CD4-positive, alpha-beta memory T cell (primary cell): ENCODE measurements around the gene UNC45B. TPM values are rescaled to one million over a fixed set of nuclear protein-coding genes. Genes with fewer than 3 reads are reported as not detected.
A peak's percentile ranks its signal among the peaks of the same experiment; 100 is the strongest.

Experiments
- CTCF ChIA-PET: fragments of 350-600 bp; sonication (Branson Sonifier 250); formaldehyde crosslinking; loops from one replicate; lab custom pipeline; 2021; ENCODE audit warnings: inconsistent platforms; ENCODE audit not compliant: partially characterized antibody; lab: Charles Lee
- POLR2A ChIA-PET: fragments of 350-600 bp; sonication (Branson Sonifier 250); formaldehyde crosslinking; loops from one replicate; lab custom pipeline; 2021; ENCODE audit not compliant: partially characterized antibody; lab: Charles Lee
- DNase-seq, 5 donors: peaks; one replicate each; pipeline versions ENCODE4 v3.0.0 to v3.0.0-alpha.2; 2020 to 2022; ENCODE audit warnings: mixed read lengths in 1 of 5
- H3K27ac ChIP-seq: one replicate; pipeline ENCODE4 v1.7.0; 2013; ENCODE audit warnings: low read depth, low read length
- H3K27me3 ChIP-seq: 2 replicates; pipeline ENCODE4 v1.7.0; 2013; ENCODE audit warnings: mild to moderate bottlenecking, low read length, moderate library complexity; ENCODE audit not compliant: insufficient read depth
- H3K36me3 ChIP-seq: 2 replicates; pipeline ENCODE4 v1.7.0; 2013; ENCODE audit warnings: mild to moderate bottlenecking, low read length, moderate library complexity; ENCODE audit not compliant: insufficient read depth
- H3K4me1 ChIP-seq: 2 replicates; pipeline ENCODE4 v1.7.0; 2013; ENCODE audit warnings: mild to moderate bottlenecking, low read length, moderate library complexity; ENCODE audit not compliant: insufficient read depth
- H3K4me3 ChIP-seq, 2 donors: one replicate each; pipeline ENCODE4 v1.7.0; 2013; ENCODE audit warnings: low read length in 2 of 2, mild to moderate bottlenecking in 1 of 2
- H3K9me3 ChIP-seq, 2 donors: one replicate each; pipeline ENCODE4 v1.7.0; 2013; ENCODE audit warnings: low read length in 2 of 2, control low read depth in 1 of 2; ENCODE audit not compliant: control insufficient read depth in 1 of 2
- H3K27ac Mint-ChIP-seq, 7 donors: one replicate each; pipeline ENCODE4 v1.8.0; 2020 to 2021; ENCODE audit warnings: mixed read lengths in 7 of 7, mild to moderate bottlenecking in 6 of 7, inconsistent platforms in 3 of 7, moderate library complexity in 3 of 7
- H3K27me3 Mint-ChIP-seq, 2 donors: one replicate each; pipeline ENCODE4 v1.8.0; 2020 to 2021; ENCODE audit warnings: mixed read lengths in 2 of 2
- H3K36me3 Mint-ChIP-seq, 2 donors: one replicate each; pipeline ENCODE4 v1.8.0; 2020 to 2021; ENCODE audit warnings: mixed read lengths in 2 of 2, inconsistent platforms in 1 of 2, mild to moderate bottlenecking in 1 of 2
- H3K4me1 Mint-ChIP-seq, 4 donors: one replicate each; pipeline ENCODE4 v1.8.0; 2020 to 2021; ENCODE audit warnings: mixed read lengths in 4 of 4, mild to moderate bottlenecking in 1 of 4
- H3K4me3 Mint-ChIP-seq, 8 donors: one replicate each; pipeline ENCODE4 v1.8.0; 2020 to 2021; ENCODE audit warnings: mixed read lengths in 8 of 8, mild to moderate bottlenecking in 7 of 8, moderate library complexity in 6 of 8, inconsistent platforms in 3 of 8
- H3K9me3 Mint-ChIP-seq, 8 donors: one replicate each; pipeline ENCODE4 v1.8.0; 2020 to 2021; ENCODE audit warnings: mixed read lengths in 8 of 8, mild to moderate bottlenecking in 5 of 8, inconsistent platforms in 3 of 8, moderate library complexity in 1 of 8
- intact Hi-C: fragments of 100-400 bp; cut with micrococcal nuclease; formaldehyde crosslinking; loops from one replicate; pipeline ENCODE4 v1.15.1; 2023
- polyA plus RNA-seq, 2 donors: library from polyadenylated mRNA; unstranded; fragments of 300-500 nt; fragmentation: Illumina TruSeq; gene quantifications; one replicate each; pipeline ENCODE4 v1.2.3, GENCODE V29; 2021
- total RNA-seq, 2 experiments: library from RNA; stranded (reverse); gene quantifications; one replicate each; pipeline ENCODE4 v1.2.3, GENCODE V29; 2021

The UNC45B gene
- total and polyA plus RNA-seq, 4 experiments from 2014 or later: 0.13 to 0.73 (median 0.64) TPM

DNA sequence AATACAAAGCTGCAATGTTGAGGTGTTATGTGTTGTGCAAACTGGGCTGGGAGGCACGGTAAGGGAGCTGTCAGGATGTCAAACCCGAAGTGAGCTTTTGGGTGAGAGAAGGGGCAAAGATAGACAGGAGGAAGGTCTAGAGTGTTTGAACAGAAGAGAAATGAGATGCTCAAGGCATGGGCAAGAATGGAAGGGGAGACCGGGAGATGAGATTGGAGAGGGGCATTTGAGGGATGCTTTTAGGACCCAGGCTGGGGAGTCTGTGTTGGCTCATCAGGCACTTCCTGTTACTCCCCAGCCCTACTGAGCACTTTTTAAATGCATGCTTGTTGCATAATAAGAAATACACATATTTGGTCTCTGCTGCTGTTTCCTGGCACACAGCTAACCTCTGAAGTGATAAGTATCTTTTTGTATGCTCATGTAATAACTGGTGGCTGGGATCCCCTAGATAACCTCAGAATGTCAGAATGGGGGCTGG, 13.7 kb downstream of the UNC45B start:
- H3K27ac Mint-ChIP-seq: peak overlapping the region; percentile 84 to 94 (median 93)
- Histone ChIP-seq H3K27me3 (no peaks in the 10 kb centered on the region), H3K4me3 (peak overlapping the region in 1 of 2 donors; percentile 12), H3K4me1 (peaks cover 54% of the 10 kb centered on the region), H3K9me3 (no peaks in the 10 kb centered on the region), H3K27ac (peak overlapping the region; percentile 39), H3K36me3 (no peaks in the 10 kb centered on the region)
- H3K9me3 Mint-ChIP-seq: no peaks in the 10 kb centered on the region
- ChIA-PET CTCF (interaction anchor here (0.9 to 2.6 kb wide), 7 partner anchors 8 to 647 kb away, joined by 3 to 10 read pairs (median 5); partner anchors contain the start of gene TAF15), POLR2A (interaction anchor here (0.5 to 12.0 kb wide), 24 partner anchors 9 to 603 kb away, joined by 3 to 117 read pairs (median 4); partner anchors contain the start of genes AP2B1, NLE1, PEX12 and RAD51D)
- no peaks in the 10 kb centered on the region for H3K36me3 Mint-ChIP-seq
- H3K4me3 Mint-ChIP-seq: peak overlapping the region; percentile 67 to 85 (median 74)
- intact Hi-C loops: loop anchor here (1.0 to 5.0 kb wide), 4 partner anchors 19 to 326 kb away; partner anchors contain the start of gene NLE1
- no peaks in the 10 kb centered on the region for H3K27me3 Mint-ChIP-seq
- DNase-seq: peak; percentile 55 to 65 (median 62)
- H3K4me1 Mint-ChIP-seq: peaks cover 38 to 77% (median 59%) of the 10 kb centered on the region in 4 donors

DNA sequence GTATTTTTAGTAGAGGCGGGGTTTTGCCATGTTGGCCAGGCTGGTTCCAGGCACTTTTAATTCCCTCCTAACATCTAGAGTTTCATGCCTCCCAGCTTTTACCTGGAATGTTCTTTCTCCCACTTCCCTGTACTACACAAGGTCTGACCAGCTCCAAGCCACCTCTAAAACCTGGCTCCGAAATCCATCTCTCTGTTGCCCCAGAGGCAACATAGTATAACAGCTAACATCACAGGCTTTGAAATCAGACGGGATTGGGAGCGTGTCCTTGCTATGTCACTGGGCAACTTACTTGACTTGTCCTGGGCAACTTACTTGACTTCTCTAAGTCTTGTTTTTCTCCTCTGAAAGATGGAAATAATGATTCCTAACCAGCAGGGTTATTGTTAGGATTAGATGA, 15.1 kb downstream of the UNC45B start:
- H3K27me3 Mint-ChIP-seq: no peaks in the 10 kb centered on the region
- Histone ChIP-seq H3K4me1 (peaks cover 54% of the 10 kb centered on the region), H3K9me3 (no peaks in the 10 kb centered on the region), H3K27ac (peak overlapping the region; percentile 39), H3K4me3 (no peak overlapping the region), H3K36me3 (no peaks in the 10 kb centered on the region), H3K27me3 (no peaks in the 10 kb centered on the region)
- peaks cover 38 to 83% (median 61%) of the 10 kb centered on the region in 4 donors for H3K4me1 Mint-ChIP-seq
- intact Hi-C loops: loop anchor here (5.0 kb wide), 1 partner anchor 325 kb away; no protein-coding TSS in a partner anchor
- no peaks in the 10 kb centered on the region for H3K36me3 Mint-ChIP-seq
- H3K27ac Mint-ChIP-seq: peak overlapping the region; percentile 39 to 94 (median 84)
- no peaks in the 10 kb centered on the region for H3K9me3 Mint-ChIP-seq
- ChIA-PET POLR2A (interaction anchor here (0.5 to 12.0 kb wide), 6 partner anchors 22 to 440 kb away, joined by 3 to 117 read pairs (median 26); partner anchors contain the start of genes NLE1, RFFL, SLFN12L and SLFN5), CTCF (interaction anchor here (0.7 to 9.7 kb wide), 4 partner anchors 95 to 584 kb away, joined by 3 to 111 read pairs (median 3); partner anchors contain the start of gene SLFN12L)
- DNase-seq: no peak
- H3K4me3 Mint-ChIP-seq: peak overlapping the region in 4 of 8 donors; percentile 10 to 57 (median 30)

- no peaks in the 10 kb centered on the region for H3K9me3 Mint-ChIP-seq
- CTCF ChIA-PET: interaction anchor here (1.7 to 9.7 kb wide), 2 partner anchors 23 to 373 kb away, joined by 4 to 111 read pairs; partner anchors contain the start of genes NLE1 and SLFN12L
- H3K4me1 Mint-ChIP-seq: peaks cover 37 to 78% (median 55%) of the 10 kb centered on the region in 4 donors
- no peak overlapping the region for H3K4me3 ChIP-seq
- H3K4me3 Mint-ChIP-seq: no peak overlapping the region
- intact Hi-C loops: loop anchor here (5.0 kb wide), 1 partner anchor 323 kb away; no protein-coding TSS in a partner anchor
- no peaks in the 10 kb centered on the region for H3K36me3 Mint-ChIP-seq
- no peaks in the 10 kb centered on the region for H3K36me3 ChIP-seq
- H3K27me3 Mint-ChIP-seq: no peaks in the 10 kb centered on the region
- H3K9me3 ChIP-seq: no peaks in the 10 kb centered on the region
- DNase-seq: no peak
- peak overlapping the region in 6 of 7 donors; percentile 8 to 94 (median 50) for H3K27ac Mint-ChIP-seq
- no peak overlapping the region for H3K27ac ChIP-seq
- H3K27me3 ChIP-seq: no peaks in the 10 kb centered on the region
- POLR2A ChIA-PET: interaction anchor here (6.3 to 12.0 kb wide), 2 partner anchors 78 to 371 kb away, joined by 37 to 117 read pairs; partner anchors contain the start of genes SLFN12L and SLFN5
- H3K4me1 ChIP-seq: peaks cover 54% of the 10 kb centered on the region
Measured at GRCh38 chr17:35163886-35164285, 16.3 kb downstream of the UNC45B start.

DNA sequence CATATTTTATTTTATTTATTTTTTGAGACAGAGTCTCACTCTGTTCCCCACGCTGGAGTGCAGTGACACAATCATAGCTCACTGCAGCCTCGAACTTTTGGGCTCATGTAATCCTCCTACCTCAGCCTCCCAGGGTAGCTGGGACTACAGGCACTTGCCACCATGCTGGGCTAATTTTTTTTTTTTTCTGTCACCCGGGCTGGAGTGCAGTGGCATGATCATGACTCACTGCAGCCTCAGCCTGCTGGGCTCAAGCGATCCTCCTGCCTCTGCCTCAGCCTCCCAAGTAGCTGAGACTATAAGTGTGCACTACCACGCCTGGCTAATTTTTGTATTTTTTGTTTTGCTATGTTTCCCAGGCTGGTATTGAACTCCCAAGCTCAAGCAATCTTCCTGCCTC, 17.1 kb downstream of the UNC45B start:
- peaks cover 36 to 72% (median 50%) of the 10 kb centered on the region in 4 donors for H3K4me1 Mint-ChIP-seq
- CTCF ChIA-PET: interaction anchor here (1.7 to 9.7 kb wide), 2 partner anchors 23 to 372 kb away, joined by 4 to 111 read pairs; partner anchors contain the start of genes NLE1 and SLFN12L

GRCh38 chr17:35166526-35166925, 18.9 kb downstream of the UNC45B start:
- ChIA-PET CTCF (interaction anchor here (1.3 to 9.7 kb wide), 4 partner anchors 356 to 597 kb away, joined by 4 to 111 read pairs (median 32); partner anchors contain the start of gene SLFN12L), POLR2A (interaction anchor here (1.1 to 12.0 kb wide), 4 partner anchors 25 to 369 kb away, joined by 3 to 117 read pairs (median 24); partner anchors contain the start of genes SLFN12L and SLFN5)
- Mint-ChIP-seq H3K4me3 (no peak overlapping the region), H3K36me3 (no peaks in the 10 kb centered on the region), H3K27me3 (no peaks in the 10 kb centered on the region), H3K27ac (peak overlapping the region in 4 of 7 donors; percentile 19 to 72 (median 38)), H3K4me1 (peaks cover 22 to 58% (median 39%) of the 10 kb centered on the region in 4 donors), H3K9me3 (no peaks in the 10 kb centered on the region)
- DNase-seq: no peak
- Histone ChIP-seq H3K27me3 (no peaks in the 10 kb centered on the region), H3K4me3 (no peak overlapping the region), H3K9me3 (no peaks in the 10 kb centered on the region), H3K36me3 (no peaks in the 10 kb centered on the region), H3K4me1 (peaks cover 34% of the 10 kb centered on the region), H3K27ac (no peak overlapping the region)
- intact Hi-C loops: no loop called here

More for the DNA sequence above, 17.1 kb downstream of the UNC45B start:
- intact Hi-C loops: loop anchor here (5.0 kb wide), 1 partner anchor 323 kb away; no protein-coding TSS in a partner anchor
- no peaks in the 10 kb centered on the region for H3K27me3 Mint-ChIP-seq
- H3K4me3 Mint-ChIP-seq: peak overlapping the region in 1 of 8 donors; percentile 69
- Histone ChIP-seq H3K9me3 (no peaks in the 10 kb centered on the region), H3K27ac (no peak overlapping the region), H3K27me3 (no peaks in the 10 kb centered on the region), H3K4me1 (peaks cover 46% of the 10 kb centered on the region), H3K36me3 (no peaks in the 10 kb centered on the region), H3K4me3 (no peak overlapping the region)
- no peak for DNase-seq
- no peaks in the 10 kb centered on the region for H3K9me3 Mint-ChIP-seq
- peak overlapping the region in 4 of 7 donors; percentile 30 to 68 (median 48) for H3K27ac Mint-ChIP-seq
- POLR2A ChIA-PET: interaction anchor here (1.2 to 12.0 kb wide), 4 partner anchors 50 to 644 kb away, joined by 3 to 117 read pairs (median 24); partner anchors contain the start of genes SLFN12L, SLFN5 and TAF15
- no peaks in the 10 kb centered on the region for H3K36me3 Mint-ChIP-seq

DNA sequence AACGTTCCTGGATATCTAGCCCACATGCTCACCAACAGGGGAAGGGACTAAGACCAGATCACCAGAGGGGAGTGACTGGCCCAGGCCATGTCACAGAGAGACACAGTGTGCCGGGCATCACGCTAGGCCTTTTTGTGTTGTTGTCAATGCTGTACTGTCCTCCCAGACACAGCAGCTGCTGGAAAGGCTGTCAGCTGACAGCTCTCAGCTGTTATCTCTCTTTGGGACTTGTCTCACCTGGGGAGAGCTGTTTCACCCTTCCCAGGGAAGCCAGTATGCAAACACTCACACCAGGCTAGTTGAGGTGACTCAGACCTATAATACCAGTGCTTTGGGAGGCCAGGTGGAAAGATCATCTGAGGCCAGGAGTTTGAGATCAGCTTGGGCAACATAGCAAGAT, 19.4 kb downstream of the UNC45B start:
- Mint-ChIP-seq H3K4me1 (peaks cover 23 to 58% (median 39%) of the 10 kb centered on the region in 4 donors), H3K9me3 (no peaks in the 10 kb centered on the region), H3K27me3 (no peaks in the 10 kb centered on the region), H3K27ac (peak overlapping the region in 3 of 7 donors; percentile 19 to 57 (median 35)), H3K4me3 (no peak overlapping the region), H3K36me3 (no peaks in the 10 kb centered on the region)
- POLR2A ChIA-PET: interaction anchor here (0.7 to 12.0 kb wide), 4 partner anchors 26 to 368 kb away, joined by 3 to 117 read pairs (median 20); partner anchors contain the start of genes SLFN12L and SLFN5
- peaks cover 34% of the 10 kb centered on the region for H3K4me1 ChIP-seq
- CTCF ChIA-PET: interaction anchor here (0.9 to 9.7 kb wide), 6 partner anchors 146 to 642 kb away, joined by 3 to 111 read pairs (median 6); partner anchors contain the start of genes SLFN12L and TAF15
- intact Hi-C loops: no loop called here
- no peak overlapping the region for H3K4me3 ChIP-seq
- no peaks in the 10 kb centered on the region for H3K36me3 ChIP-seq
- no peak for DNase-seq
- no peak overlapping the region for H3K27ac ChIP-seq
- H3K9me3 ChIP-seq: no peaks in the 10 kb centered on the region
- H3K27me3 ChIP-seq: no peaks in the 10 kb centered on the region
